GM20000 (cell line): ENCODE results near the gene MRPL40.

ENCODE experiments used
- DNase-seq: peaks from one replicate; pipeline ENCODE4 v3.0.0; 2012; ENCODE audit warnings: low spot score
- CTCF ChIP-seq: IDR thresholded peaks from 2 replicates; pipeline ENCODE4 v1.5.1; 2012; ENCODE audit warnings: mild to moderate bottlenecking, control low read depth; ENCODE audit errors: extremely low read depth, missing control alignments

MRPL40 gene

DNA sequence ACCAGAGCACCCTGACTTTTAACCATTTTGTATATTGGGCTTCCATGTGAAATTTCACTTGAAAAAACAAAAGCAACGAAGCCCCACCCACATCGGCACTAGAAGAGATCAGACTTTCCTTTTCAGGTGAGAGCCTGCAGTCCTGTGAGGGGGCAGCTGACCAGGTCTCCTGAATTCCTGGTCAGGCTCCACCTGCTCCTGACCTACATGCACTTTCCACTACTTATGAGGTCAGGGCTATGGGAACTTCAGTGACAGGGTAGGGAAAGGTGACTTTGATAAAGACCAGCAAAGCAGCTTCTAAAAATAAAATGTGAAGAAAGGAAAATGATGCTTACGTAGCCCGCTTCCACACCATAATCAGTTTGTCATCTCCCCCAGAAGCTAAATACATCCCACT is 25.5 kb upstream of the MRPL40 start:
- no peak for DNase-seq
- TF ChIP-seq CTCF: no peak

DNA sequence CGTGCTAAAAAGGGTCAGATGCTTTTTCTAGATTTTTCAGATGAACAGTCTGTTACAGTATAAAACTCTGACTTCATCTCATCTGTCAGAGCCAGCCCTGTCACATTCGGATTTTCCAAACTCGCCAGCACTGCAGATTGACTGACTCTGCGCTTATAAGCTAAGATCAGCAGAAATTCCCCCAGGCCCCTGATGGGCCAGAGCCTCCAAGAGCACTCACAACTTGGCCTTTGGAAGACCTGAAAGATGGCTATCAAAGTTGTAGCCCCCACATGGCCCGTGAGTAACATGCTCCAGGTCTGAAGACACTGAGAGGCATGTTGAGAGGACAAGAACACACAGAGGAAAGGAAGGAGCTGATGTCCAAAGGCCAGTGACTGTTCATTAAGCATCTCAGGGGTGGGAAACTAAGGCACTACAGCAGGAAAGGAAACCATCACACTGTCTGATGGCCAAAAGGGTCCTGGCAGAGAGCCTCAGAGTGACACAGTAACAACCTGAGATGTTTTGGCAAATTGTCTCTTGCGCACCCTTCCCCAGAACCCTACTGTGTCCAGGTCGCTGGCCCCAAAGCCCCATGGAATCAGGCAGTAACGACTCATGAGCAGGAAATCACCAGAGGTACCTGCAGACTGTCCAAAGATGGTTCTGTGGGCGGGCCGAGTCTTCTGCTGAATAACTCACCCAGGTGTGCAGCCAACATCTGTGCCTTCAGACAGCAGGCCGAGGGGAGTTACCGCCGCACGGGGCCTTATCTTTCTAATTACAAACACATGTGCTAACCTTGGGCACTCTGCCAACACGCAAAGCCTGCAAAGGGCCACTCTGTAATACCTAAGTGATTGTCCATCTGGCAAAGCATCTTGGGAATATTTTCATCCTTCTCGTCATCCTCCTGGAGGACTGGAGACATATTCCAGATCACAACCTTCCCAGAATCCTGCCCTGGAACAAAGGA is 24.4 kb upstream of the MRPL40 start:
- no peak for DNase-seq
- no peak for TF ChIP-seq CTCF

GRCh38 chr22:19410941-19411689 is 21.2 kb upstream of the MRPL40 start:
- no peak for DNase-seq
- TF ChIP-seq CTCF: no peak

DNA sequence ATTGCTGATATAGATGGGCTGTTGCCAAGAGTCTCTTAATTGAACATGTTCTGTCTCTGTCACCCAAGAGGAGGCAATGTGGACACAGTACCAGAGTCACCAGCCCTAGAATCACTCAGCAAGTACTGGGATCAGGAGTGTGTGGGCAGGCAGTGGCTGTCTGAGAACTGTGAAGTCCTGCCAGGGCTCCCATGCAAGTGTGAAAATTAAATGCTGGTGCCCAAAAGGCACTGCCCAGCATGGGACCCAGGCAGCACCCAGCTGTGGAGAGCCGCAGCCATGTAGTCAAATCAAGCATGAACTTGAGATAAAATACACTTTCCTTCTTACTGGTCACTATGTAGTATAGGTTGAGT is 20.7 kb upstream of the MRPL40 start:
- DNase-seq: no peak
- no peak for TF ChIP-seq CTCF

GRCh38 chr22:19412478-19412877 is 19.9 kb upstream of the MRPL40 start:
- no peak for TF ChIP-seq CTCF

GRCh38 chr22:19412923-19413322 is 19.4 kb upstream of the MRPL40 start:
- no peak for TF ChIP-seq CTCF
- no peak for DNase-seq

More at GRCh38 chr22:19412478-19412877, 19.9 kb upstream of the MRPL40 start:
- no peak for DNase-seq

GRCh38 chr22:19419086-19419463 is 13.3 kb upstream of the MRPL40 start:
- TF ChIP-seq CTCF: no peak
- peak; percentile 17 for DNase-seq
